ENCODE measurements around the gene MKS1. TPM values are rescaled to one million over a fixed set of nuclear protein-coding genes. Genes with fewer than 3 reads are reported as not detected.

Gene MKS1
- total RNA-seq, 1 experiment from 2014 or later = 15.9 TPM

DNA sequence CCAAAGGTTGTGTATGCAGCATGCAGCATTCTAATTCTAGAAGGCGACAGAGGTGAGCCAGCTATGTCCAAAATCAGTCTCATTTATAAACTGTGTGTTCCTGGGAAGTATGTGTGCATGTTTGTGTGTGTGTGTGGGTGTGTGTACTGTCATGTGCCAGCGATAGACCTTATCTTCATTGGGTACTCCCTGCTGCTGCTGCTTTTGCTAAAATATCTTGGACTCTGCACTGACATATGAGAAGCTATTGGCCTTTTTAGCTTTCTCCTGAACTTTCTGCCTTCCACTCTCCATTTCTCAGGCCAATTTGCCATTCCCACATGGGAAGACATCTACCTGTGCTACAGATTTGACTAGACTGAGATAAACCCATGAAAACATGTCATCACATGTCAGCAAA, 17.3 kb upstream of the MKS1 start:
- no peaks in the 10 kb centered on the region; the same call in none of the 2 replicates for H3K9me3 ChIP-seq (replicated peaks)
- peaks cover 82% of the 10 kb centered on the region for H3K27me3 ChIP-seq (replicated peaks)
- DNase-seq (ENCODE audit: low read depth in 1 of 2, low spot score in 2 of 2) = no peak
- H3K4me3 ChIP-seq = no peak overlapping the region
- no peaks in the 10 kb centered on the region; the same call in 1 of the 2 replicates for H3K4me1 ChIP-seq (replicated peaks)
- H3K36me3 ChIP-seq = no peaks in the 10 kb centered on the region
- no peak overlapping the region for H3K27ac ChIP-seq

DNA sequence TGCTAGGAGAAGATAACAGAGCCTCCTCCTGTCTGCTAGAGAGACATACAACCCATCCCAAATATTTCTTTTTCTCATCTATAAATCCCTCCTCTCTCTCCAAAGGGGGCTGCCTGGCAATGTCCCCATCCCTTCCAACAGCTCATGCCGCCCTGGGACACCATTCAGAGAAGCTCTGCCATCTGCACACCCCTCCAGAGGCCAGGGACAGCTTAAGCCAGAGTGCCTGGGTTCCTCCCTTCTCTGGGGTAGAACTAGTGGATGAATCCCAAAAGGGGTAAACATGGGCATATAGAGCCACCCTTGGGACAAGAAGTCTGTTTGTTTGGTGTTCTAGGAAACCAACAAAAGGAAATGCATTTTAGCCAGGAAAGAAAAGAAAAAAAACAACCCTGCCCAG, 16.8 kb upstream of the MKS1 start:
- H3K4me3 ChIP-seq = no peak overlapping the region
- H3K36me3 ChIP-seq = no peaks in the 10 kb centered on the region
- peaks cover 83% of the 10 kb centered on the region for H3K27me3 ChIP-seq (replicated peaks)
- H3K27ac ChIP-seq = no peak overlapping the region
- DNase-seq (ENCODE audit: low read depth in 1 of 2, low spot score in 2 of 2) = no peak
- H3K4me1 ChIP-seq (replicated peaks) = no peaks in the 10 kb centered on the region; the same call in 1 of the 2 replicates
- H3K9me3 ChIP-seq (replicated peaks) = no peaks in the 10 kb centered on the region; the same call in none of the 2 replicates

GRCh38 chr17:58234512-58234911, 15.5 kb upstream of the MKS1 start:
- Histone ChIP-seq H3K27me3 (replicated peaks) (peaks cover 77% of the 10 kb centered on the region), H3K36me3 (no peaks in the 10 kb centered on the region), H3K4me1 (replicated peaks) (no peaks in the 10 kb centered on the region; the same call in 1 of the 2 replicates), H3K27ac (no peak overlapping the region), H3K4me3 (no peak overlapping the region), H3K9me3 (replicated peaks) (no peaks in the 10 kb centered on the region; the same call in none of the 2 replicates)
- DNase-seq (ENCODE audit: low read depth in 1 of 2, low spot score in 2 of 2) = no peak

- H3K4me1 ChIP-seq (replicated peaks) = no peaks in the 10 kb centered on the region; the same call in 1 of the 2 replicates
- DNase-seq (ENCODE audit: low read depth in 1 of 2, low spot score in 2 of 2) = no peak
These were observed 14.5 kb upstream of the MKS1 start for GRCh38 chr17:58233543-58233942.

DNA sequence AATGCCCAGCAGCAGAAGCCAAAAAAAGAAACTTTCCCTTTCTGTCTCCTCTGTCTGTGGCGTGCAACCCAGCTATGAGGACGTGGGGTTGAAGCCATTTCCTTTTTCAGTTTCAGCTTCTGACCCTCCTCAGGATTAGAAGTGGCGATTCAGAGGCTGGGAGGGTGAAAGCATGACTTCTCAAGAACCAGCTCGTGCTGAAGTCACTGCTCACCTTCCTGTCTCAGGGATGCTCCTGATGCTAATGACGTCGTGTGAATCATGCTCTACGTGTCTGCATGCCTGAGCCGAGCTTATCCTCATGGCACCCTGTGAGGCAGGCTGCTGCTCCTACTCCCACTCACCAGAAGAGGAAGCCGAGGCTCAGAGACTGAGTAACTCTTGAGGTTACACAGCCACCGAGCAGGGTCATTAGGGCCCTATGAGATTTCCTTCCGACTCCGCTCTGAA, 13.7 kb upstream of the MKS1 start:
- Histone ChIP-seq H3K9me3 (replicated peaks) (no peaks in the 10 kb centered on the region; the same call in none of the 2 replicates), H3K4me1 (replicated peaks) (no peaks in the 10 kb centered on the region; the same call in 1 of the 2 replicates), H3K4me3 (no peak overlapping the region), H3K27ac (no peak overlapping the region), H3K27me3 (replicated peaks) (peaks cover 59% of the 10 kb centered on the region), H3K36me3 (no peaks in the 10 kb centered on the region)
- no peak for DNase-seq (ENCODE audit: low read depth in 1 of 2, low spot score in 2 of 2)

More at GRCh38 chr17:58233543-58233942, 14.5 kb upstream of the MKS1 start:
- H3K36me3 ChIP-seq = no peaks in the 10 kb centered on the region
- peaks cover 67% of the 10 kb centered on the region for H3K27me3 ChIP-seq (replicated peaks)
- H3K4me3 ChIP-seq = no peak overlapping the region
- no peaks in the 10 kb centered on the region; the same call in none of the 2 replicates for H3K9me3 ChIP-seq (replicated peaks)
- H3K27ac ChIP-seq = no peak overlapping the region

- Histone ChIP-seq H3K4me3 (no peak overlapping the region), H3K27me3 (replicated peaks) (peaks cover 50% of the 10 kb centered on the region), H3K36me3 (no peaks in the 10 kb centered on the region), H3K27ac (no peak overlapping the region), H3K9me3 (replicated peaks) (no peaks in the 10 kb centered on the region; the same call in 1 of the 2 replicates), H3K4me1 (replicated peaks) (no peaks in the 10 kb centered on the region; the same call in 1 of the 2 replicates)
- DNase-seq (ENCODE audit: low read depth in 1 of 2, low spot score in 2 of 2) = no peak
These were observed 12.6 kb upstream of the MKS1 start for GRCh38 chr17:58231641-58232040.

DNA sequence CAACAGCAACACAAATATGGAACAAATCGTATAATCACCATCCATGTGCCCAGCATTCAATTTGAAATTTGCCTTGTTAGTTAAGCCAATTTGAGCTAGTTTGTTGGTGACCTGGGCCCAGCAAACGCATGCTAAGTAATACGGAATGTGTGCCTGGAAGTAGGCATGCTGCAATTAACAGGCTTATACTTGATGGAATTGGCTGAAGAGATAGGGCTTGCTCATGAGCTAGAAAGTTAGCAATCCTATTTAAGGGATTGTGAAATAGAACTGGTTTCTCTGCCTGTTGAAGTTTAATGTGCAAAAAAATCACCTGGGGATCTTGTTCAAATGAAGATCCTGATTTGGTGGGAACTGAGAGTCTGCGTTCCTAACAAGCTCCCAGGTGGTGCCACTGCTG, 10.8 kb upstream of the MKS1 start:
- H3K4me3 ChIP-seq = no peak overlapping the region
- DNase-seq (ENCODE audit: low read depth in 1 of 2, low spot score in 2 of 2) = no peak
- no peaks in the 10 kb centered on the region; the same call in 1 of the 2 replicates for H3K9me3 ChIP-seq (replicated peaks)
- no peak overlapping the region for H3K27ac ChIP-seq
- H3K27me3 ChIP-seq (replicated peaks) = peaks cover 47% of the 10 kb centered on the region
- no peaks in the 10 kb centered on the region for H3K36me3 ChIP-seq
- H3K4me1 ChIP-seq (replicated peaks) = no peaks in the 10 kb centered on the region; the same call in 1 of the 2 replicates

- Histone ChIP-seq H3K9me3 (replicated peaks) (no peaks in the 10 kb centered on the region; the same call in 1 of the 2 replicates), H3K4me3 (no peak overlapping the region), H3K27me3 (replicated peaks) (peaks cover 42% of the 10 kb centered on the region), H3K36me3 (no peaks in the 10 kb centered on the region), H3K4me1 (replicated peaks) (peaks cover 3% of the 10 kb centered on the region), H3K27ac (no peak overlapping the region)
- DNase-seq (ENCODE audit: low read depth in 1 of 2, low spot score in 2 of 2) = no peak
These were observed 10.3 kb upstream of the MKS1 start for GRCh38 chr17:58229384-58229783.

DNA sequence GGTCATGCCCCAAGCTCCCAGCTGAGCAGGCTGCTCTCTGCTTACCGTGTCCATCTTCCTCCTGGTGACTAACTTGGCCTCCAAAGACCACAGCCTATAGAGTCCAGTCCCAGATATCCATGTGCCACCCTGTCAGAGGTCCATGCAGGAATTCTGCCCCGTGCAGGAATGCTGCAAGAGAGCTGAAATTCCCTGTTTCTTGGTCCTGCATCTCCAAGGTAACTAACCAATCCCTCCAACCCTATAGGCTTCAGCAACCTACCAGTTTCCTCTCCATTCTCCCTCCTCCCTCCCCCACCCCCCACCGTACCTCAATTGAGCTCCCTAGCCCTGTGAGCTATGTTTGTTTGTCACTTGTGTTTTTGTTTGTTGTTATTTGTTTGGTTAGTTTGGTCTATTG, 9.6 kb upstream of the MKS1 start:
- H3K36me3 ChIP-seq = no peaks in the 10 kb centered on the region
- peaks cover 8% of the 10 kb centered on the region for H3K4me1 ChIP-seq (replicated peaks)
- H3K4me3 ChIP-seq = no peak overlapping the region
- H3K27me3 ChIP-seq (replicated peaks) = peaks cover 37% of the 10 kb centered on the region
- H3K9me3 ChIP-seq (replicated peaks) = no peaks in the 10 kb centered on the region
- no peak for DNase-seq (ENCODE audit: low read depth in 1 of 2, low spot score in 2 of 2)
- no peak overlapping the region for H3K27ac ChIP-seq

DNA sequence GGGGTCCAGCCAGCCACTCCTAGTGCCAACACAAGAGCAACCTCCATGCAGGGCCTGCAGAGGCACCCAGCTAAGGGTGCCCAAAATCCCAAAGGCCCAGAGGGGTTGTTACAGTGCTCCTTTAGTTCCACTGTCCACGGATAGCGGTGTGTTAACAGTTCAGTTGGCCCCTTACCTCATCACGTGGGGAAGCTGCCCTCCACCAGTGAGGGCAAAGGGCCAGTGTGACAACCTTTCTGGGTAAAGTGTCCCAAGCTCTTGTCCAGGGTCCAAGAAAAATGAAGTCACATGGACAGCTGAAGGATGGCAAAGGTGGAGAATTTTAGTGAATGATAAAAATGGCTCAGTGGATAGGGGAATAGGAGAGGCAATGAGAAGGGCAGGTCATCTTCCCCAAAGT, 8.7 kb upstream of the MKS1 start:
- Histone ChIP-seq H3K4me1 (replicated peaks) (peaks cover 8% of the 10 kb centered on the region), H3K27ac (no peak overlapping the region), H3K4me3 (no peak overlapping the region), H3K36me3 (no peaks in the 10 kb centered on the region), H3K27me3 (replicated peaks) (peaks cover 27% of the 10 kb centered on the region), H3K9me3 (replicated peaks) (no peaks in the 10 kb centered on the region)
- no peak for DNase-seq (ENCODE audit: low read depth in 1 of 2, low spot score in 2 of 2)

DNA sequence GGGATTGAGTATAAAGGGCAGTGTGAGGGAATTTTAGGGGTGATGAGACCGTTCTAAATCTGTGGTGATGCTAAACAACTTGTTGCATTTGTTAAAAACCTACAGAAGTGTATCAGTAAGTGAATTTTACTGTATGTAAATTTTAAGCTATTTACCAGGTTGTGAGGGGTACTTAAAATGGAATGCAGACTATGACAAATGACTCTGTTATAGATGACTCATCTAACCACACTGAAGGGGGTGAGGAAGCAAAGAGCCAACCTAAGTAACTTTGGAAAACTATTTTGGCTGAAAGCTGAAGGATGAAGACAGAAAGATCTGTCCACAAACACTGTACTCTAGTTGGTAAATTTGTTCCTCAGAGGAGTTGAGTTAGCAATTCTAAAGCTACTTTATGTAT, 5.3 kb upstream of the MKS1 start:
- Histone ChIP-seq H3K27me3 (replicated peaks) (0 out of 2 replicates have a peak, but pooled peaks cover 5% of the 10 kb centered on the region), H3K9me3 (replicated peaks) (no peaks in the 10 kb centered on the region), H3K36me3 (no peaks in the 10 kb centered on the region), H3K27ac (no peak overlapping the region), H3K4me1 (replicated peaks) (peaks cover 14% of the 10 kb centered on the region), H3K4me3 (no peak overlapping the region)
- peak in 1 of 2 experiments; percentile 68 for DNase-seq (ENCODE audit: low read depth in 1 of 2, low spot score in 2 of 2)

DNA sequence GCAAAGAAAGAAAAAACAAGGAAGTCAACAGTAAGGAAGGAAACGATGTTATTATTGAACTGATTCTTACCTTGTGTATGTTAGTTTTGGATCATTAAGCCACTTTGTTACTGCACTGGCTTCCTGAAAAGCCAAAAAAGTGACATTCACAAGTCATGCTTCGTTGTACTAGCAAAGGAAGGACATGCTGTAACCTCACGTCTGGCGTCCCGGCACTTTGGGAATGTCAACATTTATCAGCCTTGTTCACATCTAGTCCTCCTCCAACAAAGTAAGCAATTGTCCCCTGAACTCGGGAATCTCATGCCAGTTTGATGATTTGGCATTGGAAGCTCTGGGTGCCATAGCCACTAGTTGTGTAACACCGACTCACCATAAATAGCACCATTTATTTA, 731 bp upstream of the MKS1 start:
- Histone ChIP-seq H3K36me3 (no peaks in the 10 kb centered on the region; the same call in 1 of the 2 replicates), H3K4me1 (replicated peaks) (peaks cover 19% of the 10 kb centered on the region), H3K4me3 (no peak overlapping the region), H3K9me3 (replicated peaks) (no peaks in the 10 kb centered on the region), H3K27ac (no peak overlapping the region), H3K27me3 (replicated peaks) (no peaks in the 10 kb centered on the region)
- no peak for DNase-seq (ENCODE audit: low read depth in 1 of 2, low spot score in 2 of 2)

DNA sequence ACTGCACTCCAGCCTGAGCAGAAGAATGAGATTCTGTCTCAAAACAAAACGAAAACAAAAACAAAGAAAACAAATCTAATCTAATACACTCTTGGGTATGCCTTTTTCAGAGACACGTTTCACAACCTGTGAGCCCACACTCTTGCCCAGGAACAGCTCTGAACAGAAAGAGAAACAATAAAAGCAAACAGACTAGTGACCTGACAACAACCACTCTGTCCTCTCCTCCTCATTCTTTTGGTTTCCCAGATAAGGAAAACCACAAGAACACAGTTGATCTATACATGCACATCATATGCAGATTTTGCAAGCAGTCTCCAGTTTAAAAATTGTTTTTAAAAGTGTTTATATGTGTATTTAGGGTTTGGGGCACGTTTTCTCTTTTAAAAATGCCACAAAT, 1.3 kb downstream of the MKS1 start:
- no peak overlapping the region for H3K27ac ChIP-seq
- no peaks in the 10 kb centered on the region for H3K27me3 ChIP-seq (replicated peaks)
- peaks cover 11% of the 10 kb centered on the region for H3K4me1 ChIP-seq (replicated peaks)
- DNase-seq (ENCODE audit: low read depth in 1 of 2, low spot score in 2 of 2) = no peak
- H3K36me3 ChIP-seq = no peaks in the 10 kb centered on the region; the same call in 1 of the 2 replicates
- no peaks in the 10 kb centered on the region for H3K9me3 ChIP-seq (replicated peaks)
- H3K4me3 ChIP-seq = no peak overlapping the region

DNA sequence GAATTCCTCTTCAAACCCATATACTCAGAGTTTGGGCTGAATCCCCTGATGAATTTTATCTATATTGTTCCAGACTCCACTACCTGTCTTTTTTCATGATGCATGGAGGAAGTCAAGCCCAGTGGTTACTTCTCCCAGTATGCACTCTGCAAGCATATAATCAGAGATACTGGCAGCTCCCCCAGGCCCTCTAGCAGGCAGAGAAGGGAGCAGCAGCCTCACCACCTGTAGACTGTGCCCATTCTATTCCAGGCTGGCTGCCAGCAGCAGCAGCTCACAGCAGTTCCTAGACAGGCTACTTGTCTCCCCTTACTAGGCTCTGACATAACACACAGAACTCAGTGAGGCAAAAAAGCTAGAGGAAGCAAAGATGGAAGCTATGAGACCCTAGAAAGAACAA, 3.4 kb downstream of the MKS1 start:
- Histone ChIP-seq H3K27ac (no peak overlapping the region), H3K4me3 (no peak overlapping the region), H3K4me1 (replicated peaks) (peaks cover 11% of the 10 kb centered on the region), H3K9me3 (replicated peaks) (no peaks in the 10 kb centered on the region), H3K36me3 (peaks cover 5% of the 10 kb centered on the region; the same call in 1 of the 2 replicates), H3K27me3 (replicated peaks) (no peaks in the 10 kb centered on the region)
- no peak for DNase-seq (ENCODE audit: low read depth in 1 of 2, low spot score in 2 of 2)

- Histone ChIP-seq H3K4me3 (no peak overlapping the region), H3K36me3 (peaks cover 10% of the 10 kb centered on the region; the same call in 1 of the 2 replicates), H3K9me3 (replicated peaks) (no peaks in the 10 kb centered on the region), H3K27me3 (replicated peaks) (no peaks in the 10 kb centered on the region), H3K4me1 (replicated peaks) (no peaks in the 10 kb centered on the region), H3K27ac (no peak overlapping the region)
- DNase-seq (ENCODE audit: low read depth in 1 of 2, low spot score in 2 of 2) = no peak
These were observed 8.1 kb downstream of the MKS1 start for GRCh38 chr17:58210922-58211321.

Measured in SJSA1 (cell line).